HCT116 (cell line): Measurements from ENCODE around the gene CABP1. TPM values are rescaled to one million over a fixed set of nuclear protein-coding genes. Genes with fewer than 3 reads are reported as not detected.

Experiments
- ATAC-seq: fragments of 200-7000 bp; cut with Tn5 transposase; 2 replicates; pipeline ENCODE4 v1.9.1; 2020; ENCODE audit warnings: mild to moderate bottlenecking, moderate library complexity
- BruUV-seq: library from RNA; stranded (reverse); fragments of 400-500 nt; replicated peaks from 2 replicates; lab custom pipeline; 2021; lab: Mats Ljungman, UMichigan
- CTCF ChIA-PET: fragments of 300-600 bp; sonication (Branson Sonifier 250); formaldehyde crosslinking; loops from one replicate; lab custom pipeline; 2021; ENCODE audit warnings: antibody characterized with exemption; lab: Charles Lee
- POLR2A ChIA-PET: fragments of 300-600, 350-600 bp; sonication (Branson Sonifier 250); formaldehyde crosslinking; loops from one replicate; lab custom pipeline; 2021; ENCODE audit warnings: antibody characterized with exemption; lab: Charles Lee
- RAD21 ChIA-PET, 2 experiments: fragments of 300-600 bp; sonication (Branson Sonifier 250); formaldehyde crosslinking; loops; one replicate each; lab custom pipeline; 2023; ENCODE audit warnings: low total read pairs in 2 of 2; ENCODE audit not compliant: uncharacterized antibody in 2 of 2, unreplicated experiment in 2 of 2, low non-redundant PET in 1 of 2; lab: Charles Lee
- DNase-seq: peaks from one replicate; pipeline ENCODE4 v3.0.0-alpha.2; 2010; ENCODE audit warnings: low read depth, low spot score
- H2AFZ ChIP-seq: fragments of 200-600 bp; shearing (Covaris generic), sonication (generic); 2 replicates; pipeline ENCODE4 v1.6.1; 2017; ENCODE audit warnings: low read depth, mixed run types, mixed read lengths, antibody characterized with exemption, low read length; ENCODE audit not compliant: poor library complexity, severe bottlenecking
- H3K27ac ChIP-seq: 2 replicates; pipeline ENCODE4 v1.5.1; 2012; ENCODE audit warnings: low read depth, low read length
- H3K27me3 ChIP-seq: fragments of 200-600 bp; sonication (generic); 2 replicates; pipeline ENCODE4 v1.6.1; 2016; ENCODE audit warnings: mixed run types, low read length, mixed read lengths; ENCODE audit not compliant: insufficient read depth
- H3K36me3 ChIP-seq, 2 experiments: fragments of 200-500 bp in 1 of 2; fragments of 200-600 bp in 1 of 2; sonication (Bioruptor generic) in 1 of 2; sonication (generic) in 1 of 2; 2 replicates each; pipeline versions ENCODE4 v1.5.1 to v1.6.1; 2014 to 2016; ENCODE audit warnings: low read length in 2 of 2, inconsistent platforms in 1 of 2, mixed read lengths in 1 of 2, mixed run types in 1 of 2; ENCODE audit not compliant: insufficient read depth in 2 of 2, control insufficient read depth in 1 of 2
- H3K4me1 ChIP-seq, 2 experiments: fragments of 200-600 bp in 1 of 2; sonication (generic) in 1 of 2; 2 replicates each; pipeline versions ENCODE4 v1.5.1 to v1.6.1; 2012 to 2017; ENCODE audit warnings: low read length in 2 of 2, inconsistent platforms in 1 of 2, mild to moderate bottlenecking in 1 of 2, mixed read lengths in 1 of 2, mixed run types in 1 of 2, moderate library complexity in 1 of 2; ENCODE audit not compliant: insufficient read depth in 2 of 2, control insufficient read depth in 1 of 2
- H3K4me2 ChIP-seq: fragments of 200-600 bp; sonication (generic); 2 replicates; pipeline ENCODE4 v1.6.1; 2017; ENCODE audit warnings: mixed run types, low read length, mixed read lengths
- H3K4me3 ChIP-seq, 2 experiments: fragments of 200-600 bp in 1 of 2; sonication (generic) in 1 of 2; replicated peaks in 1 of 2; 2 replicates each; pipeline ENCODE4 v1.5.1; 2011 to 2016; ENCODE audit warnings: low read length in 2 of 2, control low read depth in 1 of 2, low read depth in 1 of 2, mild to moderate bottlenecking in 1 of 2, mixed read lengths in 1 of 2, mixed run types in 1 of 2
- H3K79me2 ChIP-seq: fragments of 200-600 bp; sonication (generic); 2 replicates; pipeline ENCODE4 v1.6.1; 2017; ENCODE audit warnings: mild to moderate bottlenecking, mixed run types, low read length, moderate library complexity, mixed read lengths; ENCODE audit not compliant: insufficient read depth
- H3K9ac ChIP-seq: fragments of 200-600 bp; sonication (generic); 2 replicates; pipeline ENCODE4 v1.6.1; 2016; ENCODE audit warnings: low read length, mixed read lengths
- H3K9me2 ChIP-seq: fragments of 200-600 bp; sonication (generic), shearing (Covaris generic); 2 replicates; pipeline ENCODE4 v1.6.1; 2017; ENCODE audit warnings: mixed run types, mild to moderate bottlenecking, moderate library complexity; ENCODE audit not compliant: insufficient read depth
- H3K9me3 ChIP-seq, 2 experiments: fragments of 200-500 bp in 1 of 2; fragments of 200-600 bp in 1 of 2; sonication (Bioruptor generic) in 1 of 2; sonication (generic) in 1 of 2; 2 replicates each; pipeline ENCODE4 v1.6.1; 2014 to 2017; ENCODE audit warnings: low read length in 2 of 2, mixed read lengths in 2 of 2, inconsistent platforms in 1 of 2, low read depth in 1 of 2, mild to moderate bottlenecking in 1 of 2, mixed run types in 1 of 2, moderate library complexity in 1 of 2; ENCODE audit not compliant: control insufficient read depth in 1 of 2, insufficient read depth in 1 of 2
- H4K20me1 ChIP-seq: fragments of 200-600 bp; sonication (generic), shearing (Covaris generic); 2 replicates; pipeline ENCODE4 v1.6.1; 2017; ENCODE audit warnings: mixed run types, mild to moderate bottlenecking, moderate library complexity; ENCODE audit not compliant: insufficient read depth
- CEBPB ChIP-seq: IDR thresholded peaks from 2 replicates; pipeline ENCODE4 v1.6.1; 2012; ENCODE audit warnings: low read depth
- EZH2phosphoT487 ChIP-seq: fragments of 200-600 bp; IDR thresholded peaks from 2 replicates; pipeline ENCODE4 v1.6.1; 2018; ENCODE audit warnings: antibody characterized with exemption, borderline replicate concordance
- FOSL1 ChIP-seq: IDR thresholded peaks from 2 replicates; pipeline ENCODE4 v1.6.1; 2012; ENCODE audit warnings: low read depth
- SIN3A ChIP-seq: IDR thresholded peaks from 2 replicates; pipeline ENCODE4 v1.6.1; 2012; ENCODE audit warnings: low read depth
- SP1 ChIP-seq: IDR thresholded peaks from 2 replicates; pipeline ENCODE4 v1.6.1; 2012; ENCODE audit warnings: low read depth
- SRF ChIP-seq: IDR thresholded peaks from 2 replicates; pipeline ENCODE4 v1.6.1; 2012; ENCODE audit warnings: low read depth
- TCF7L2 ChIP-seq: IDR thresholded peaks from 2 replicates; pipeline ENCODE4 v1.7.0; 2011; ENCODE audit warnings: borderline replicate concordance, inconsistent platforms; ENCODE audit not compliant: insufficient read depth, insufficient read length; ENCODE audit errors: extremely low read depth
- intact Hi-C: fragments of 100-400 bp; cut with micrococcal nuclease; formaldehyde crosslinking; loops from 2 replicates; pipeline ENCODE4 v1.10.0; 2022
- total RNA-seq: library from RNA; stranded (reverse); gene quantifications from one replicate; pipeline ENCODE4 v1.2.1, GENCODE V29; 2021; ENCODE audit not compliant: unreplicated experiment
- TF ChIP-seq, protein P1 (sequence below): IDR thresholded peaks from 2 replicates; pipeline ENCODE4 v1.6.1; 2011; ENCODE audit warnings: mild to moderate bottlenecking, low read length, moderate library complexity; ENCODE audit not compliant: insufficient replicate concordance; ENCODE audit errors: extremely low read depth
- TF ChIP-seq, protein P2 (sequence below): IDR thresholded peaks from 2 replicates; pipeline ENCODE4 v1.6.1; 2012

The CABP1 gene
- total RNA-seq, 1 experiment from 2014 or later, result 0.84 TPM

DNA sequence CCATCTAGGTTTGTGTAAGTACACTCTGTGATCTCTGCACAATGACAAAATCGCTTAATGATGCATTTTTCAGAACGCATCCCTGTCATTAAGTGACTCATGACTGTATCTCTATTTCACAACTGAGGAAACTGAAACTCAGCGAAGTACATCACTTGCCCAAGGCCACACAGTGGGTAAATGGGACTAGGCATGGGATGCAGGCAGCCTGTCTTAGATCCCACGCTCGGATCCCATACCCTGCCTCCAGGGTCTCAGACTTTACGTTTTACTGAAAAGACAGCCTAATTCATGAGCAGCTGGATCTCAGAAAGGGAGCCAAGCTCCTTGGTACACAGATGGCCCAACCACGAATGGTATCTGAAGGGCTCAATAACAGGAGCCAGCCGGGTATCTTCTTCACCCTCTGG, 44.1 kb downstream of the CABP1 start:
- H3K4me2 ChIP-seq, result no peak overlapping the region
- no peak overlapping the region for H3K4me3 ChIP-seq
- no peak overlapping the region for H3K27ac ChIP-seq
- H3K4me1 ChIP-seq, result peaks cover 17 to 25% of the 10 kb centered on the region in 2 experiments
- H3K27me3 ChIP-seq, result no peaks in the 10 kb centered on the region
- H4K20me1 ChIP-seq, result peaks cover 1% of the 10 kb centered on the region; the same call in 1 of the 2 replicates
- H3K9me2 ChIP-seq, result no peaks in the 10 kb centered on the region
- peaks cover 26% of the 10 kb centered on the region for H3K79me2 ChIP-seq
- ATAC-seq, result no peak
- ChIA-PET CTCF (interaction anchor here (1.2 kb wide), 1 partner anchor 35 kb away, joined by 3 read pairs; no protein-coding TSS in a partner anchor), RAD21 (no interaction called here)
- H3K9me3 ChIP-seq, result no peaks in the 10 kb centered on the region
- intact Hi-C loops, result no loop called here
- no peak for TF ChIP-seq EZH2phosphoT487
- TF ChIP-seq, protein P1, sequence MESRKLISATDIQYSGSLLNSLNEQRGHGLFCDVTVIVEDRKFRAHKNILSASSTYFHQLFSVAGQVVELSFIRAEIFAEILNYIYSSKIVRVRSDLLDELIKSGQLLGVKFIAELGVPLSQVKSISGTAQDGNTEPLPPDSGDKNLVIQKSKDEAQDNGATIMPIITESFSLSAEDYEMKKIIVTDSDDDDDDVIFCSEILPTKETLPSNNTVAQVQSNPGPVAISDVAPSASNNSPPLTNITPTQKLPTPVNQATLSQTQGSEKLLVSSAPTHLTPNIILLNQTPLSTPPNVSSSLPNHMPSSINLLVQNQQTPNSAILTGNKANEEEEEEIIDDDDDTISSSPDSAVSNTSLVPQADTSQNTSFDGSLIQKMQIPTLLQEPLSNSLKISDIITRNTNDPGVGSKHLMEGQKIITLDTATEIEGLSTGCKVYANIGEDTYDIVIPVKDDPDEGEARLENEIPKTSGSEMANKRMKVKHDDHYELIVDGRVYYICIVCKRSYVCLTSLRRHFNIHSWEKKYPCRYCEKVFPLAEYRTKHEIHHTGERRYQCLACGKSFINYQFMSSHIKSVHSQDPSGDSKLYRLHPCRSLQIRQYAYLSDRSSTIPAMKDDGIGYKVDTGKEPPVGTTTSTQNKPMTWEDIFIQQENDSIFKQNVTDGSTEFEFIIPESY, result no peak
- TF ChIP-seq SIN3A, result no peak
- no peak for TF ChIP-seq TCF7L2
- TF ChIP-seq SRF, result no peak
- TF ChIP-seq SP1, result no peak
- TF ChIP-seq, protein P2, sequence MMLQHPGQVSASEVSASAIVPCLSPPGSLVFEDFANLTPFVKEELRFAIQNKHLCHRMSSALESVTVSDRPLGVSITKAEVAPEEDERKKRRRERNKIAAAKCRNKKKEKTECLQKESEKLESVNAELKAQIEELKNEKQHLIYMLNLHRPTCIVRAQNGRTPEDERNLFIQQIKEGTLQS, result no peak
- TF ChIP-seq CEBPB, result no peak
- TF ChIP-seq FOSL1, result no peak
- TF ChIP-seq, all 23 proteins: peak for 0
- no peaks in the 10 kb centered on the region for H3K36me3 ChIP-seq
- H3K9ac ChIP-seq, result no peak overlapping the region
- peak overlapping the region; percentile 32 for H2AFZ ChIP-seq
- BruUV-seq, result no TSS peak
- no peak for DNase-seq
- POLR2A ChIA-PET, result no interaction called here
